Ectodermal cell (in vitro differentiated cells): ENCODE measurements around the gene MARCHF3.

Experiments
- H3K27ac ChIP-seq: 2 replicates; pipeline ENCODE4 v1.7.0; 2013; ENCODE audit warnings: mild to moderate bottlenecking, low read depth, low read length; ENCODE audit not compliant: insufficient read depth, poor library complexity, severe bottlenecking
- H3K27me3 ChIP-seq: 2 replicates; pipeline ENCODE4 v1.7.0; 2013; ENCODE audit warnings: mild to moderate bottlenecking, low read length; ENCODE audit not compliant: insufficient read depth, control insufficient read depth, poor library complexity, severe bottlenecking
- H3K36me3 ChIP-seq: one replicate; pipeline ENCODE4 v1.7.0; 2013; ENCODE audit warnings: low read length; ENCODE audit not compliant: control insufficient read depth, insufficient read depth
- H3K4me1 ChIP-seq: one replicate; pipeline ENCODE4 v1.7.0; 2013; ENCODE audit warnings: low read length; ENCODE audit not compliant: control insufficient read depth, insufficient read depth
- H3K4me3 ChIP-seq: 2 replicates; pipeline ENCODE4 v1.7.0; 2013; ENCODE audit warnings: low read depth, low read length, control low read depth; ENCODE audit not compliant: insufficient read depth
- H3K9me3 ChIP-seq: 2 replicates; pipeline ENCODE4 v1.7.0; 2013; ENCODE audit warnings: mild to moderate bottlenecking, low read length, moderate library complexity; ENCODE audit not compliant: control insufficient read depth
- WGBS, 2 experiments: methylation state at CpG; one replicate each; pipeline ENCODE4 v1.1.7; 2013; ENCODE audit warnings: missing lambda C conversion rate in 2 of 2; 5-methylcytosine and 5-hydroxymethylcytosine counted together

MARCHF3 gene

DNA sequence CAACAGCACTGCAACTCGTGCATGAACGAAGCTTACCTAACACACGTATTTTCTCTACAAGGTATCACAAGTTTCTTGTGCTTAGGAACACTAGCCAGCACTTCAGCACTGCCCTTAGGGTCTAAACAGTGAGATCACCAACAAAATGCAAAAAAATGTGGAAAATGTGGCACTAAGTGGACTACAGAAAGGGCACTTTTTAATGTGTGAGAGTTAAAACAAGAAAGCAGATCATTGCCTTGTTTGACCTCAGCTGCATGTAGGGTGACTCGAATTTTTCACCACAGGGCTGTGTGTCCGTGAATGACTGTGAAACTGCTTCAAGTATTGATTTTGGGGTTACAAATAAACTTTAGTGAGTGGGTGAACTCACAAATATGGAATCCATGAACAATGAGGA lies 90.5 kb downstream of the MARCHF3 start:
- no peak overlapping the region for H3K27ac ChIP-seq
- no peaks in the 10 kb centered on the region for H3K4me1 ChIP-seq
- H3K36me3 ChIP-seq, result no peaks in the 10 kb centered on the region
- no peaks in the 10 kb centered on the region for H3K9me3 ChIP-seq
- H3K27me3 ChIP-seq, result no peaks in the 10 kb centered on the region
- H3K4me3 ChIP-seq, result no peak overlapping the region
- 87 to 92% methylated on average over 5 of the region's 5 CpGs for WGBS, 2 experiments

DNA sequence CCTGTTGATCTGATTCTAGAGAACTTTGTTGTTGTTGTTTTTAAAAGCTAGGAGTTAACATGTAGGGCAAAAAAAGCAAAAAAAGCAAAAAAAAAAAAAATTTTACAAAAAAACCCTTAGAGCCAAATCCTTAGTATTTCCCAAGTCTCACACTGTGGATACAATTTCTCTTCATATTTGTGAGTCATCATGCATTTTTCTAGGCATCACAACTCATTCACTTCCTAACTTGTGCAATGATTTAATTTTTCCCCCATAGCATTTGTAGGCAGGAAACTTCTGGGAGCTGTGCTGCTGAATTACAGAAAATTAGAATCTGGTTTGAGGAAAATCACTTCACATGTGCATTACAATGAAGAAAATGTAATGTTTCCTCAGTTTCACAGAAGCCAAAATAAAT lies 91.9 kb downstream of the MARCHF3 start:
- Histone ChIP-seq H3K9me3 (no peaks in the 10 kb centered on the region), H3K4me1 (no peaks in the 10 kb centered on the region), H3K36me3 (no peaks in the 10 kb centered on the region), H3K4me3 (no peak overlapping the region), H3K27ac (no peak overlapping the region), H3K27me3 (no peaks in the 10 kb centered on the region)

DNA sequence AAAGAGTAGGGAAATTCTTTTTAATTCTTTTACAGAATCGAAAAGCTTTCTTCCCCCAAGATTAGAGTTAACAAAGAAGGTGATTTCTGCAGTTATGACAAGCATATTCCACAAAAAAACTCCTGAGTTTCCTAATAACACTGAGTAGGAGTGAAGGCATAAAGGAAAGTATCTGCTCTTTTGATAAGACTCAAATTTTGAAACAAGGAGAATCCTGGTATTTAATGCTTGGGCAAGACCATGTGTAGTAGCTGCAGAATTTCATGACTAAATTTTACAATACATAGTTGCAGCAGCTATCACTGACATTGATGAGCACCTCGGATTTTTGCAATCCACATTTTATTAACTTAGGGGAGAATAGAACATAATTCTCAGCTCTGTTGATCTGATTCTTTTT lies 92.6 kb downstream of the MARCHF3 start:
- WGBS, 2 experiments, result 86 to 89% methylated on average over 1 of the region's 2 CpGs
- H3K27ac ChIP-seq, result no peak overlapping the region
- H3K36me3 ChIP-seq, result no peaks in the 10 kb centered on the region
- no peaks in the 10 kb centered on the region for H3K9me3 ChIP-seq
- no peaks in the 10 kb centered on the region for H3K4me1 ChIP-seq
- H3K27me3 ChIP-seq, result no peaks in the 10 kb centered on the region
- H3K4me3 ChIP-seq, result no peak overlapping the region

DNA sequence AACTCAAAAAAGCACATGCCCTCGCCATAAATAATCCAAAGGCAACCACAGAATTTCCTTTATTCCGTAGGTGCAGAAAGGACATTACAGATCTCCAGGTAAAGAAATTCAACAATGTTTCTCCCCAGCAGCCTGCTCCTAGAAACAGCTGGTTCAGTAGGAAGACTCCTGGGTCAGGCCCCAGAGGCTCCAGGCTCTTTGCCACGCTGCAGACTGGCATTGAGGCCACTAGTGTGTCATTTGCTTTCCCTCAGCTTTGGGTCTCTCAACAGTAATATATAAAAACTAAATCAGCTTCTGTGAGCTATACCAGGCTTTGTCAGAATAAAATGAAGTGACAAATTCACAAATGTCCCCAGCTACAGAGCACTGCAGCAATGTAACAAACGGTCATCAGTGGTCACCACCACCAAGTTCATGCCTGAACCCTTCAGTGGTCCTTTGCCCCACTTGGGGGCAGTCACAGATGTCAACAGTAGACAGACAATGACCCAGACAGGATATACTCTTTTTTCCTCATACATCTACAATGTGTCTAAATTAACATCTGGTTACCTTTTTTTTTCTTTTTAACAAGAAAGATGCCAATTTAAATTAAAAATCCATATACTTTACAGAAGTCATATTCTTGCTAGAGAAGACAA lies 93.5 kb downstream of the MARCHF3 start:
- no peak overlapping the region for H3K4me3 ChIP-seq
- 88 to 91% methylated on average over 4 of the region's 4 CpGs for WGBS, 2 experiments

DNA sequence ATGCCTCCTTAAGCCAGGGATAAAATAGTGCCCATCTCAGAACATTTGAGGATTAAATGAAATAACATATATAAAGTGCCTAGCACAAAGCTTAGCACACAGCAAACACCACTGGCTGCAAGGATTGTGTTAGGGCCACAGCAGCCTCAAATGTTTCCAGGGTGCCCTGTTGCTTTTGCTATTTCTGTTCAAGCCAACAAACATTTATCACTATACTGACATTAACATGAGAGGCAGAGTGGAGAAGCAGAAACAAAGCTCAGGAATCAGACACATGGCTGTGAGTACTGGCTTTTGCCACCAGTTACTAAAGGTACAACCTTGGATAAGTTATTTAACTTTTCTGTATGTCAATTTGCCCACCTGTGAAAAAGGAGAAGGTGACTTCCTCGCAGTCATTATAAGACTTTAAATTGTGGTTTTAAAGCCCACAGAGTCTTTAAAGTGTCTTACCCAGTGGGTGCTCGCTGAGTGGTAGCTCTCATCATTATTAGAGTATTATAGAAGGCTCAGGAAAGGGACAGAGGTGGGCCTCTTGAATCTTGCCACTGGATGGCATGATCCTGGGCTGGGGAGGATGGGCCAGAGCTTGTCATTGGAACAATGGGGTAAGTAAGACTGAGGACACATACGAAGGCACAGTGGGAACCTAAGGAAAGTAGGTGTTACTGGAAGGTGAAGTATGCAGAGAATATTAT lies 98.2 kb downstream of the MARCHF3 start:
- WGBS, 2 experiments, result 91 to 94% methylated on average over 3 of the region's 3 CpGs
- Histone ChIP-seq H3K36me3 (no peaks in the 10 kb centered on the region), H3K9me3 (no peaks in the 10 kb centered on the region), H3K4me3 (no peak overlapping the region), H3K27me3 (no peaks in the 10 kb centered on the region), H3K27ac (no peak overlapping the region), H3K4me1 (no peaks in the 10 kb centered on the region)

More for the DNA sequence above, 93.5 kb downstream of the MARCHF3 start:
- Histone ChIP-seq H3K9me3 (no peaks in the 10 kb centered on the region), H3K36me3 (no peaks in the 10 kb centered on the region), H3K27me3 (no peaks in the 10 kb centered on the region), H3K27ac (no peak overlapping the region), H3K4me1 (no peaks in the 10 kb centered on the region)

DNA sequence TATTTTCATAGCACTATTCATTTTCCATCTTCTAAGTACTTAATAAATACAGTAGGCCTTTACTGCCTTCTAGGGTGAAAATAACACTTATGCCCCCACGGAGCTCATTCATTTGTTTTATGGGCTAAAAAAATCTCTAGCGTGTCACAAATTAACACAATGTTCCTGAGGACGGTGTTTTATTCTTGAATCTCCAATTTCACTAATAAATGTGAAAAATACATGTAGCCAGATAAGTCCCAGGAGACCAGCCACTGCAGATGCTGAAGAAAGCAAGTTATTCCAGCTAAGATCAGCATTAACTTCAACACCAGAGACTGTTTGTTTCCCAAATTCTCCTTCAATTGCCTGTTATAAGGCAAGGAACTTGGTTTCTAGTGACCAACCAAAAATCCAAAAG lies 102.3 kb downstream of the MARCHF3 start:
- 95% methylated on average over 3 of the region's 3 CpGs for WGBS, 2 experiments
- H3K36me3 ChIP-seq, result no peaks in the 10 kb centered on the region
- H3K27me3 ChIP-seq, result no peaks in the 10 kb centered on the region
- no peaks in the 10 kb centered on the region for H3K4me1 ChIP-seq
- no peaks in the 10 kb centered on the region for H3K9me3 ChIP-seq
- H3K27ac ChIP-seq, result no peak overlapping the region
- no peak overlapping the region for H3K4me3 ChIP-seq

DNA sequence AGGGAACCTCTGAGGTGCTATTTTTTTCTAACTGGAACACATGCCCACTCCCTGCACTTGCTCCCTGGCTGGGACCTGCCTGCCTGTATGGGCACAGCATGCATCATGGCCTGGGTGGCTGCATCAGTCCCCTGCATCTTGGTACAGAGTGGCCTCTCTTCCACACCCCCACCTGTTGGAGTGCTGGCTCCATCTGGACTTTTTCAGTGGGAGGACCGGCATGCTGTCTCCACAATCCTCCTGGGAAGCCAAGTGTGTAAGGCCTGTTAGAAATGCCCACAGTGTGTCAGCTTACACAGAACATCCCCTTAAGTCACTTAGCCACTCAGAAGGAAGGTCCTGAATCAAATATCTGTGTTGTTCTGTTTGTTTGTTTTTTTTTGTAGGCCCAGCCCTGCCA lies 102.9 kb downstream of the MARCHF3 start:
- no peaks in the 10 kb centered on the region for H3K9me3 ChIP-seq
- H3K36me3 ChIP-seq, result no peaks in the 10 kb centered on the region
- H3K27ac ChIP-seq, result no peak overlapping the region
- no peaks in the 10 kb centered on the region for H3K27me3 ChIP-seq
- no peaks in the 10 kb centered on the region for H3K4me1 ChIP-seq
- no peak overlapping the region for H3K4me3 ChIP-seq
- 83 to 88% methylated on average over 1 of the region's 1 CpG for WGBS, 2 experiments

DNA sequence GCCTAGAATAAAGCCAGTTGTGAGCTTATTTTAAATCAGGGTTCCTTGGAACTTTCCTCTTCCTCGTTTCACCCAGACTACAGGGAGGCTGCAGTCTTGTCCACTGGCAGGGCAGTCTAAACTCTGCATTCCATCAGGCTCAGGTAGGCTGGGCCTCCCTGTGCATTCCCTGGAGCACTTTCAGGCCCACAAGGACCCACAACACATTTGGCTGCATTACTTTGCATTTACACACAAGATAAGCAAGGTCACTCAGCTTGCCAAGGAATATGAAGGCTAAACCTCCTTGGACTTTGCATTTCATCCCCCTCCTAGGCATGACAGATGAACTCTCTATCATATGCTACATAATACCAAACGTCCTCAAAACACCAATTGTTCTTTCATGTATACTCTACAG lies 104.2 kb downstream of the MARCHF3 start:
- Histone ChIP-seq H3K36me3 (no peaks in the 10 kb centered on the region), H3K9me3 (no peaks in the 10 kb centered on the region), H3K27ac (no peak overlapping the region), H3K4me1 (peaks cover 8% of the 10 kb centered on the region), H3K27me3 (no peaks in the 10 kb centered on the region), H3K4me3 (no peak overlapping the region)
- 71 to 83% methylated on average over 2 of the region's 2 CpGs for WGBS, 2 experiments

DNA sequence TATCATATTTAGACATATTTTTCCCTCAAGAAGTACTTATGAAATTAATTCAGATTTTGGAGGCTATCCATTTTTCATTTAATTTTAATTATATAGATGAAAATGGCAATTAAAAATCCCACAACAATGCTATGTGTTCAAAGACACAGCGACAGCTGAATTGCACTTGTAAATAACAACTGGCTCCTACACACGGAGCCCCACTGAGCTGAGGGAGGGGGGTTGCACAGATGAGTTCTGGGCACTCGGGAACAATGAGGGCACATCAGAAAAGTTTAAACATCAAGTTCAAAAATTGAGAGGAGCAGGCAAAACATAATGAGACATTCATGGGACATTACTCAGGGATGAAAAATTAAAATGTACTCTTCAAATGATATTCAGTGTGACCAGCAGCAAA lies 104.9 kb downstream of the MARCHF3 start:
- H3K4me3 ChIP-seq, result no peak overlapping the region
- H3K4me1 ChIP-seq, result peaks cover 8% of the 10 kb centered on the region
- no peaks in the 10 kb centered on the region for H3K9me3 ChIP-seq
- 78 to 89% methylated on average over 3 of the region's 3 CpGs for WGBS, 2 experiments
- no peak overlapping the region for H3K27ac ChIP-seq
- H3K27me3 ChIP-seq, result no peaks in the 10 kb centered on the region
- H3K36me3 ChIP-seq, result no peaks in the 10 kb centered on the region

DNA sequence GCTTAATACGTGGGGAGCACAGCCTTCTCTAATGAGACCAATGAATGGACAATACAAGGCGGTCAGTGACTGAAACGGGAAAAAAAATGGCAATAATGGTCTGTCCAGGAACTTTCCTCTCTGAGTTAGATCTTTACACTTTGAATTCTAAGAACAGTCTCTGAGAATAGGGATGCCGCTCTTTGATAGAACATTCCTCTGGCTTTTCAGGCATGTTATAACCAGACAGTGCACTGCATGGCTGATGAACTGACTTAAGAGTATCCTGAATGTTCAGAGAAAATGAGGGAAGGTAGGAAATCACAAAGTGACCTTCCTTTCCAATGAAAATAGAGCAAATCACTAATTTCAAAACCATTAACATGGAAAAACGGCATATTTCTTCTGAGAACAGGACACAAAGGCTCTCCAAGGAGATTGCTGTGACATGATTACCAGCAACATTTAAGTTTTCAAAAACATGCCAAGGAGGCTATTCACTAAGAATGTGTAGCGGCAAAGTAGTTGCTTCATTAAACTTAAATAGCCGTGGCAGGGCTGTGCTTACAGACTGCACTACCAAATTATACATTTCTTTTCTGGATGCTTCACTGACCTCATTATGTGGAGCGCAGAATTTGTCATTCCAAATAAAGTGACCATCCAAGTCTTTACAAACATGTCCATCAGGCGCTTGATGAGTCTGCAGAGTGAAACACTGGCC lies 105.9 kb downstream of the MARCHF3 start:
- Histone ChIP-seq H3K27me3 (no peaks in the 10 kb centered on the region), H3K4me1 (peaks cover 8% of the 10 kb centered on the region), H3K27ac (no peak overlapping the region), H3K36me3 (no peaks in the 10 kb centered on the region), H3K9me3 (no peaks in the 10 kb centered on the region), H3K4me3 (no peak overlapping the region)
- 92 to 94% methylated on average over 9 of the region's 9 CpGs for WGBS, 2 experiments
